Stimulated activated naive CD8-positive, alpha-beta T cell treated with anti-CD3 and anti-CD28 coated beads, Interleukin-15, Interleukin-2, amounts not matched to agents 100 ng/mL and 50 ng/mL, for 24 hours (primary cell): ENCODE measurements around the gene GPC6.

Source experiments
- H3K27ac Mint-ChIP-seq: one replicate; pipeline ENCODE4 v1.8.0; 2021; ENCODE audit warnings: mild to moderate bottlenecking, mixed read lengths
- H3K27me3 Mint-ChIP-seq: one replicate; pipeline ENCODE4 v1.8.0; 2021; ENCODE audit warnings: mixed read lengths
- H3K36me3 Mint-ChIP-seq: one replicate; pipeline ENCODE4 v1.8.0; 2021; ENCODE audit warnings: low read depth, mixed read lengths
- H3K4me1 Mint-ChIP-seq: one replicate; pipeline ENCODE4 v1.8.0; 2021; ENCODE audit warnings: low read depth, mixed read lengths
- H3K4me3 Mint-ChIP-seq: one replicate; pipeline ENCODE4 v1.8.0; 2021; ENCODE audit warnings: mild to moderate bottlenecking, mixed read lengths
- H3K9me3 Mint-ChIP-seq: one replicate; pipeline ENCODE4 v1.8.0; 2021; ENCODE audit warnings: mixed read lengths

Gene GPC6

GRCh38 chr13:94454334-94454733 lies 1227.7 kb downstream of the GPC6 start:
- Mint-ChIP-seq H3K9me3 (no peaks in the 10 kb centered on the region), H3K4me3 (no peak overlapping the region), H3K27me3 (peaks cover 3% of the 10 kb centered on the region), H3K4me1 (no peaks in the 10 kb centered on the region), H3K36me3 (no peaks in the 10 kb centered on the region), H3K27ac (no peak overlapping the region)

- no peaks in the 10 kb centered on the region for H3K4me1 Mint-ChIP-seq
- no peaks in the 10 kb centered on the region for H3K9me3 Mint-ChIP-seq
- no peak overlapping the region for H3K27ac Mint-ChIP-seq
- H3K4me3 Mint-ChIP-seq = no peak overlapping the region
- no peaks in the 10 kb centered on the region for H3K36me3 Mint-ChIP-seq
- H3K27me3 Mint-ChIP-seq = peaks cover 3% of the 10 kb centered on the region
Observed at GRCh38 chr13:94454906-94455305, 1228.3 kb downstream of the GPC6 start.

- H3K27ac Mint-ChIP-seq = no peak overlapping the region
- no peaks in the 10 kb centered on the region for H3K4me1 Mint-ChIP-seq
- no peaks in the 10 kb centered on the region for H3K36me3 Mint-ChIP-seq
- H3K27me3 Mint-ChIP-seq = peaks cover 3% of the 10 kb centered on the region
- no peaks in the 10 kb centered on the region for H3K9me3 Mint-ChIP-seq
- H3K4me3 Mint-ChIP-seq = no peak overlapping the region
Observed at GRCh38 chr13:94455414-94455813, 1228.8 kb downstream of the GPC6 start.
